Peyer's patch (tissue), 4 donors: ENCODE data around the gene IQSEC3.

Source experiments
- POLR2A ChIP-seq, 2 donors: fragments of 450-650 bp; IDR thresholded peaks; one replicate each; pipeline ENCODE4 v1.5.1; 2017; ENCODE audit warnings: antibody characterized with exemption in 2 of 2, mild to moderate bottlenecking in 2 of 2, moderate library complexity in 2 of 2
- TF ChIP-seq, protein P1 (sequence below), 6 experiments: fragments of 450-650 bp in 4 of 6; fragments of 200-600 bp in 2 of 6; sonication (generic) in 1 of 6; IDR thresholded peaks; one replicate each; pipeline ENCODE4 v1.5.1; 2017 to 2019; ENCODE audit warnings: antibody characterized with exemption in 6 of 6, mild to moderate bottlenecking in 3 of 6, moderate library complexity in 1 of 6

DNA sequence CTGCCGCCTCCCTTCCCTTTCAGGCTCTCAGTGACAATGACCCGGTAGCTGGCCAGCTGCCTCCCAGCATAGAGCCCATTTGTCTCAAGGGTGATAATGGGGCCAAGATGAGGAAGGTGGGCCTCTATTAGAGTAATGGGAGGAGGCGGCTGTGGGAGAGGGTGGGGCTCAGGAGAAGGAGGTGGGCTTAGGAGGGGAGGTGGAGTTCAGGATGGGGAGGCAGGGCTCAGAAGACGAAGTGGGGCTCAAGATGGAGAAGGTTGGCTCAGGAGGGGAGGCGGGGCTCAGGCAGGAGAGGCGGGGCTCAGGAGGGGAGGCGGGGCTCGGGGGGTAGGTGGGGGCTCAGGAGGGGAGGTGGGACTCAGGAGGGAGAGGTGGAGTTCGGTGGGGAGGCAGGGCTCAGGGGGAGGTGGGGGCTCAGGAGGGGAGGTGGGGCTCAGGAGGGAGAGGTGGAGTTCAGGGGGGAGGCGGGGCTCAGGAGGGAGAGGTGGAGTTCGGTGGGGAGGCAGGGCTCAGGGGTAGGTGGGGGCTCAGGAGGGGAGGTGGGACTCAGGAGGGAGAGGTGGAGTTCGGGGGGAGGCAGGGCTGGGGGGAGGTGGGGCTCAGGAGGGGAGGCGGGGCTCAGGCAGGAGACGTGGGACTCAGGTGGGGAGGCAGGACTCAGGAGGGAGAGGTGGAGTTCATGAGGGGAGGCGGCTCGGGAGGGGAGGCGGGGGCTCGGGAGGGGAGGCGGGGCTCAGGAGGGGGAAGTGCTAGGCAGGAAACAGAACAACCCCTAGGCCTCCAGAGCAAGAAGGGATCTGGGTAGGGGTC is 36.8 kb downstream of the IQSEC3 start:
- TF ChIP-seq, protein P1, sequence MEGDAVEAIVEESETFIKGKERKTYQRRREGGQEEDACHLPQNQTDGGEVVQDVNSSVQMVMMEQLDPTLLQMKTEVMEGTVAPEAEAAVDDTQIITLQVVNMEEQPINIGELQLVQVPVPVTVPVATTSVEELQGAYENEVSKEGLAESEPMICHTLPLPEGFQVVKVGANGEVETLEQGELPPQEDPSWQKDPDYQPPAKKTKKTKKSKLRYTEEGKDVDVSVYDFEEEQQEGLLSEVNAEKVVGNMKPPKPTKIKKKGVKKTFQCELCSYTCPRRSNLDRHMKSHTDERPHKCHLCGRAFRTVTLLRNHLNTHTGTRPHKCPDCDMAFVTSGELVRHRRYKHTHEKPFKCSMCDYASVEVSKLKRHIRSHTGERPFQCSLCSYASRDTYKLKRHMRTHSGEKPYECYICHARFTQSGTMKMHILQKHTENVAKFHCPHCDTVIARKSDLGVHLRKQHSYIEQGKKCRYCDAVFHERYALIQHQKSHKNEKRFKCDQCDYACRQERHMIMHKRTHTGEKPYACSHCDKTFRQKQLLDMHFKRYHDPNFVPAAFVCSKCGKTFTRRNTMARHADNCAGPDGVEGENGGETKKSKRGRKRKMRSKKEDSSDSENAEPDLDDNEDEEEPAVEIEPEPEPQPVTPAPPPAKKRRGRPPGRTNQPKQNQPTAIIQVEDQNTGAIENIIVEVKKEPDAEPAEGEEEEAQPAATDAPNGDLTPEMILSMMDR (IDR thresholded peaks at IDR 0.05): no peak
- TF ChIP-seq POLR2A (IDR thresholded peaks at IDR 0.05): no peak
